Activated CD8-positive, alpha-beta memory T cell treated with anti-CD3 and anti-CD28 coated beads, Interleukin-2, amount 50 U/mL, for 1 hour (primary cell): ENCODE results near the gene SPATA32.

ENCODE experiments used
- DNase-seq: peaks from one replicate; pipeline ENCODE4 v3.0.0-alpha.2; 2020; ENCODE audit errors: extremely low read depth

Gene SPATA32

DNA sequence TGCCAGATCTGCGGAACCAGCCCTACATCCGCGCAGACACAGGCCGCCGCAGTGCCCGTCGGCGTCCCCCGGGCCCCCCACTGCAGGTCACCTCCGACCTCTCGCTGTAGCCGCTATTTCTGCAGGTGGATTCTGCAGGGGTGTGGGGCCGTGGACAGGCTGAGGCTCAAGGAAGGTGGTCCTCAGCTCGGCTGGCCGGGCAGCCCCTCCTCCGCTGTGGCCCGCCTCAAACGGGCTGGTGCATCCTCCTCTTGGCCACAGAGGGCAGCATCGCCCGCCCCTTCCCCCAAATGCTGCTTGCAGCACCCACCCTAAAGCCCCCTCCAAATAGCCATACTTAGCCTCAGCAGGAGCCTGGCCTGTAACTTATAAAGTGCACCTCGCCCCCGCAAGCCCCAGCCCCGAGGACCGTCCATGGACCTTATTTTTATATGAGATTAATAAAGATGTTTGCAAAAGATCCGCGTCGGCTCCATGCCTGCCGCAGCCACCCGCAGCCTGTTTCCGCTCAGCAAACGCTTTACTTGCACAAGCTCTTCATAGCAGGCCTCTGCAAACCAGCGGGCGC lies 14.9 kb downstream of the SPATA32 start:
- no peak for DNase-seq

GRCh38 chr17:45246338-45246737 lies 15.6 kb downstream of the SPATA32 start:
- no peak for DNase-seq

GRCh38 chr17:45244725-45245656 lies 16.9 kb downstream of the SPATA32 start:
- DNase-seq: no peak

- no peak for DNase-seq
Measured at GRCh38 chr17:45243750-45244149, 18.1 kb downstream of the SPATA32 start.

DNA sequence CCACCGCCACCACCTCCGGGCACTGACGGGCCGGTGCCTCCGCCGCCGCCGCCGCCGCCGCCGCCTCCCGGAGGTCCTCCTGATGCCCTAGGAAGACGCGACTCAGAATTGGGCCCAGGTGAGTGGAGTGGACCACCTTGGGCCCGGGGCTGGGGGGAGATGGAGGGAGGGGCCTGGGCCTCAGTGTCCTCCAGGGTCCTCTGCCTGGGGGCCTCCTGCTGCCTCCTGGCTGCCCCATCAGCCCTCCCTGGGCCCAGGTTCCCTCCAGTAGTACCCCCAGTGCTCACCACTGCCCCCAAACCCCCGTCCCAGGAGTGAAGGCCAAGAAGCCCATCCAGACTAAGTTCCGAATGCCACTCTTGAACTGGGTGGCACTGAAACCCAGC lies 19.9 kb downstream of the SPATA32 start:
- DNase-seq: no peak

DNA sequence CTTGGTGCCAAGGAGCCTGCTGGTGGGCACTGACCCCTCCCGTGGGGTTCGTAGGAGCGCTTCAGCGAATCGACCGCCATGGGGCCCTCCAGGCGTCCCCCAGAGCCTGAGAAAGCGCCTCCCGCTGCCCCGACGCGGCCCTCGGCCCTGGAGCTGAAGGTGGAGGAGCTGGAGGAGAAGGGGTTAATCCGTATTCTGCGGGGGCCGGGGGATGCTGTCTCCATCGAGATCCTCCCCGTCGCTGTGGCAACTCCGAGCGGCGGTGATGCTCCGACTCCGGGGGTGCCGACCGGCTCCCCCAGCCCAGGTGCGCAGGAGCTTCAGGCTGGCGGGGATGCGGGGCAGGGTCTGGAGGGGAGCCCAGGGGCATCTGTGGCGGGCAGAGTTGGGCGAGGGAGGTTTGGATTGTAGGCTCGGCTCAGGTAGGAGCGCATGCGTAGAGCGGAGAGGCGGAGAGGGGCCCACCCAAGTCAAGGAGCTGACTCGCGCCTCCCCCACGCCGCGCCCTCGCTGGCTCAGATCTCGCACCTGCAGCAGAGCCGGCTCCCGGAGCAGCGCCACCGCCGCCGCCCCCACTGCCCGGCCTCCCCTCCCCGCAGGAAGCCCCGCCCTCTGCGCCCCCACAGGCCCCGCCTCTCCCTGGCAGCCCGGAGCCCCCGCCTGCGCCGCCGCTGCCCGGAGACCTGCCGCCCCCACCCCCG lies 20.4 kb downstream of the SPATA32 start:
- DNase-seq: no peak

- DNase-seq: no peak
Measured at GRCh38 chr17:45240905-45241327, 21.0 kb downstream of the SPATA32 start.

GRCh38 chr17:45238155-45238774 lies 23.6 kb downstream of the SPATA32 start:
- DNase-seq: no peak

- DNase-seq: no peak
Measured at GRCh38 chr17:45237686-45238085, 24.2 kb downstream of the SPATA32 start.

DNA sequence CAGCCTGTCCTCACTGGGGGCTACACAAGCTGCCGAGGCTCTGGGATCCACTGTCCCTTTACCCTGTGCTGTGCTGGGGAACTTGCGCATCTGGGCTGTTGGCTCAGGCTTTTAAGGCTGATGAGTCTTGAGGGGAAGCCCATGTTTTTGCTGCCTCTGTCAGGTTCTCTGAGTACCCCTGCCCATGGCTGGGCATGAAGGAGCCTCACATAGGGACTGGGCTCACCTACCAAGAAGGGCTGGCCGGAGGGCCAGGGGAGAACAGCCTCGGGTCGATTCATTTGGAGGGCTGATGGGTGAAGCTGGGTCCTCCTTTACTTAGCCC lies 25.6 kb downstream of the SPATA32 start:
- DNase-seq: no peak

- no peak for DNase-seq
Measured at GRCh38 chr17:45235416-45236281, 26.2 kb downstream of the SPATA32 start.

- no peak for DNase-seq
Measured at GRCh38 chr17:45234641-45235415, 27.1 kb downstream of the SPATA32 start.

DNA sequence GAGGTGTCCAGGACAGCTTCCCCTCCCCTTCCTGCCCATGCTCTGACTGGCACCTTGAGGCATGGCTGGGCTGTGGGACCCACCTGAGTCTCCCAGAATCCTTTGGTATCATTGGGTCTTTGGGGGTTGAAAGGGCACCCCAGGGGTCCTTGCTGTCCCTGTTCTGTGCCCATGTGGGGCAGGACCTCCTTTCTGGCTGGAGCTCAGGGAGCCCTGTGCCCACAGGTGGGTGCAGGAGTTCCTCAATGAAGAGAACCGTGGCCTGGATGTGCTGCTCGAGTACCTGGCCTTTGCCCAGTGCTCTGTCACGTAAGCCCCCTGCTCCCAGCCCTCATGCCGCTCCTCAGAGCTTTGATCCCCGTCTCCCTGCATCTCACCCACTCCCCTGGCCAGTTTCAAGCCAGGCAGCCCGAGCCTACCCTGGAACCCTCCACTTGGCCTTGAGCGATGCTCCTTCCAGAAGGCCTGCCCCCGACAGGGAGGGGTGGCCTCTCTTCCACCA lies 28.4 kb downstream of the SPATA32 start:
- DNase-seq: no peak

GRCh38 chr17:45232514-45233422 lies 29.1 kb downstream of the SPATA32 start:
- DNase-seq: no peak

- no peak for DNase-seq
Measured at GRCh38 chr17:45231481-45232116, 30.3 kb downstream of the SPATA32 start.

- DNase-seq: no peak
Measured at GRCh38 chr17:45230787-45231480, 31.0 kb downstream of the SPATA32 start.

GRCh38 chr17:45230410-45230786 lies 31.5 kb downstream of the SPATA32 start:
- DNase-seq: no peak

- DNase-seq: no peak
Measured at GRCh38 chr17:45229681-45230409, 32.0 kb downstream of the SPATA32 start.
